GM18951 (cell line): ENCODE measurements around the gene SRP54.
"Not testable (repeated sequence)": the region's sequence is repeated elsewhere in the genome, so short reads cannot be mapped to it uniquely, and the experiment has no call there.

Experiments
- POLR2A ChIP-seq: IDR thresholded peaks from 4 replicates; pipeline ENCODE4 v1.6.1; 2011; ENCODE audit warnings: mild to moderate bottlenecking; ENCODE audit not compliant: insufficient read length, insufficient read depth; ENCODE audit errors: extremely low read depth
- in situ Hi-C: fragments of 300-500 bp; cut with MboI; formaldehyde crosslinking; loops from one replicate; pipeline ENCODE4 v1.12.0; 2022; ENCODE audit warnings: low sequenced_read_pairs, mixed read lengths, inconsistent platforms; ENCODE audit not compliant: unreplicated experiment

The SRP54 gene

GRCh38 chr14:34999500-34999899 lies 16.7 kb downstream of the SRP54 start:
- in situ Hi-C loops, result no loop called here
- TF ChIP-seq POLR2A, result no peak

- no peak for TF ChIP-seq POLR2A
- in situ Hi-C loops, result no loop called here
Observed at GRCh38 chr14:35001621-35002020, 18.8 kb downstream of the SRP54 start.

- no peak for TF ChIP-seq POLR2A
- in situ Hi-C loops, result no loop called here
Observed at GRCh38 chr14:35004839-35005238, 22.0 kb downstream of the SRP54 start.

- in situ Hi-C loops, result no loop called here
Observed at GRCh38 chr14:35016568-35016967, 33.8 kb downstream of the SRP54 start.

GRCh38 chr14:35020713-35021112 lies 37.9 kb downstream of the SRP54 start:
- no peak for TF ChIP-seq POLR2A
- in situ Hi-C loops, result no loop called here

More at GRCh38 chr14:35016568-35016967, 33.8 kb downstream of the SRP54 start:
- no peak for TF ChIP-seq POLR2A

GRCh38 chr14:35028435-35028834 lies 45.6 kb downstream of the SRP54 start:
- in situ Hi-C loops, result no loop called here
- no peak for TF ChIP-seq POLR2A

- in situ Hi-C loops, result no loop called here
- TF ChIP-seq POLR2A, result no peak
Observed at GRCh38 chr14:35032562-35032961, 49.8 kb downstream of the SRP54 start.

- in situ Hi-C loops, result no loop called here
- no peak for TF ChIP-seq POLR2A
Observed at GRCh38 chr14:35034440-35034833, 51.6 kb downstream of the SRP54 start.

- in situ Hi-C loops, result not testable (repeated sequence)
Observed at GRCh38 chr14:35034944-35035554, 52.3 kb downstream of the SRP54 start.

GRCh38 chr14:35038312-35038711 lies 55.5 kb downstream of the SRP54 start:
- in situ Hi-C loops, result not testable (repeated sequence)

GRCh38 chr14:35042632-35043031 lies 59.8 kb downstream of the SRP54 start:
- TF ChIP-seq POLR2A, result no peak
- in situ Hi-C loops, result no loop called here

GRCh38 chr14:35043046-35043445 lies 60.3 kb downstream of the SRP54 start:
- TF ChIP-seq POLR2A, result no peak
- in situ Hi-C loops, result no loop called here

- no peak for TF ChIP-seq POLR2A
- in situ Hi-C loops, result no loop called here
Observed at GRCh38 chr14:35044939-35045797, 62.4 kb downstream of the SRP54 start.

- no peak for TF ChIP-seq POLR2A
- in situ Hi-C loops, result no loop called here
Observed at GRCh38 chr14:35045798-35046047, 62.9 kb downstream of the SRP54 start.

- in situ Hi-C loops, result no loop called here
- TF ChIP-seq POLR2A, result peak; percentile 92
Observed at GRCh38 chr14:35046048-35046750, 63.4 kb downstream of the SRP54 start, which contains the start of gene FAM177A1. Gene FAM177A1 (plus strand): TSS chr14:35046272. CDS start chr14:35046464, 192 bp downstream.
